Esophagus muscularis mucosa (tissue), 4 donors: ENCODE measurements around the gene C2CD3.

Experiments
- EP300 ChIP-seq: sonication (generic); formaldehyde crosslinking; IDR thresholded peaks from one replicate; pipeline ENCODE4 v1.6.1; 2017; ENCODE audit warnings: antibody characterized with exemption
- POLR2A ChIP-seq: fragments of 450-650 bp; IDR thresholded peaks from one replicate; pipeline ENCODE4 v1.6.1; 2017; ENCODE audit warnings: antibody characterized with exemption, moderate library complexity, mild to moderate bottlenecking, low read depth
- POLR2AphosphoS5 ChIP-seq, 2 donors: sonication (generic); formaldehyde crosslinking; IDR thresholded peaks; one replicate each; pipeline ENCODE4 v1.6.1; 2017; ENCODE audit warnings: antibody characterized with exemption in 2 of 2
- TF ChIP-seq, protein P1 (sequence below), 3 experiments: fragments of 200-600 bp in 2 of 3; fragments of 450-650 bp in 1 of 3; sonication (generic) in 2 of 3; IDR thresholded peaks; one replicate each; pipeline ENCODE4 v1.5.1; 2017 to 2019; ENCODE audit warnings: antibody characterized with exemption in 3 of 3, mild to moderate bottlenecking in 2 of 3, moderate library complexity in 1 of 3

DNA sequence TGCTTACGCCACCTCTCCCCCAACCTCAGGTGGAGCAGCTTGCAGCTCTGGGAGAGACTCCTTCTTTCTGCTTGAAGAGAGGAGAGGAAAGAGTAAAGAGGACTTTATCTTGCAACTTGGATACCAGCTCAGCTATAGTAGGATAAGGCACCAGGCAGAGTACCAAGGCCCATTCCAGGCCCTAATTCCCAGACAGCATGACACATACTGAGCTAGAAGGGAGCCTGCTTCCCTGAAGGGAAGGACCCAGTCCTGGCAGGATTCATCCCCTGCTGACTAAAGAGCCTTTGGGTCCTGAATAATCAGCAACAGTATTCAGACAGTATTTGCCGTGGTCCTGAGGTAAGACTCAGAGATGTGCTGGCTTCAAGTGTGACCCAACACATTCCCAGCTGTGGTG lies 41.7 kb upstream of the C2CD3 start:
- no peak for TF ChIP-seq POLR2A
- TF ChIP-seq, protein P1, sequence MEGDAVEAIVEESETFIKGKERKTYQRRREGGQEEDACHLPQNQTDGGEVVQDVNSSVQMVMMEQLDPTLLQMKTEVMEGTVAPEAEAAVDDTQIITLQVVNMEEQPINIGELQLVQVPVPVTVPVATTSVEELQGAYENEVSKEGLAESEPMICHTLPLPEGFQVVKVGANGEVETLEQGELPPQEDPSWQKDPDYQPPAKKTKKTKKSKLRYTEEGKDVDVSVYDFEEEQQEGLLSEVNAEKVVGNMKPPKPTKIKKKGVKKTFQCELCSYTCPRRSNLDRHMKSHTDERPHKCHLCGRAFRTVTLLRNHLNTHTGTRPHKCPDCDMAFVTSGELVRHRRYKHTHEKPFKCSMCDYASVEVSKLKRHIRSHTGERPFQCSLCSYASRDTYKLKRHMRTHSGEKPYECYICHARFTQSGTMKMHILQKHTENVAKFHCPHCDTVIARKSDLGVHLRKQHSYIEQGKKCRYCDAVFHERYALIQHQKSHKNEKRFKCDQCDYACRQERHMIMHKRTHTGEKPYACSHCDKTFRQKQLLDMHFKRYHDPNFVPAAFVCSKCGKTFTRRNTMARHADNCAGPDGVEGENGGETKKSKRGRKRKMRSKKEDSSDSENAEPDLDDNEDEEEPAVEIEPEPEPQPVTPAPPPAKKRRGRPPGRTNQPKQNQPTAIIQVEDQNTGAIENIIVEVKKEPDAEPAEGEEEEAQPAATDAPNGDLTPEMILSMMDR (IDR thresholded peaks at IDR 0.05): no peak
- no peak for TF ChIP-seq POLR2AphosphoS5 (IDR thresholded peaks at IDR 0.05)
- no peak for TF ChIP-seq EP300
